ENCODE results near the gene SEC16A. TPM values are rescaled to one million over a fixed set of nuclear protein-coding genes. Genes with fewer than 3 reads are reported as not detected.

Gene SEC16A
- total RNA-seq, 1 donor from 2014 or later = 102 TPM

DNA sequence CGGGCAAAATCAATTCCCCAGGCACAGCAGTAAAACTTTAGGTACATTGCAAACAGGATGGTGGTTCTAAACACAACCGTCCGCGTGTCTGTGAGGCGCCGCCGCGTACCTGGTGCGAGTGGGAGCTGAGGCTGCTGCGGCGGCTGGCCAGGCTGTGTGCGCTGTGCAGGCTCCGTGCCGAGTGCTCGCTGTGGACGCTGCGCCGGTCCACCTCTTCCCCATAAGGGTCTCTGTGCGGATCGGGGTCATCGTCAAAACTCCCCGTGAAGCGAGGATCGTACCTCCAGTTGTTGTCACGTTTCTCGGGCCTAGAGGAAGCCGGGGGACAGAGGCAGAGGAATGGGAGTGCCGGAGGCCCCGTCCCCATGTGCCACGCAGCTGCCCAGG is 16.7 kb downstream of the SEC16A start:
- DNase-seq (ENCODE audit: low spot score) = no peak

DNA sequence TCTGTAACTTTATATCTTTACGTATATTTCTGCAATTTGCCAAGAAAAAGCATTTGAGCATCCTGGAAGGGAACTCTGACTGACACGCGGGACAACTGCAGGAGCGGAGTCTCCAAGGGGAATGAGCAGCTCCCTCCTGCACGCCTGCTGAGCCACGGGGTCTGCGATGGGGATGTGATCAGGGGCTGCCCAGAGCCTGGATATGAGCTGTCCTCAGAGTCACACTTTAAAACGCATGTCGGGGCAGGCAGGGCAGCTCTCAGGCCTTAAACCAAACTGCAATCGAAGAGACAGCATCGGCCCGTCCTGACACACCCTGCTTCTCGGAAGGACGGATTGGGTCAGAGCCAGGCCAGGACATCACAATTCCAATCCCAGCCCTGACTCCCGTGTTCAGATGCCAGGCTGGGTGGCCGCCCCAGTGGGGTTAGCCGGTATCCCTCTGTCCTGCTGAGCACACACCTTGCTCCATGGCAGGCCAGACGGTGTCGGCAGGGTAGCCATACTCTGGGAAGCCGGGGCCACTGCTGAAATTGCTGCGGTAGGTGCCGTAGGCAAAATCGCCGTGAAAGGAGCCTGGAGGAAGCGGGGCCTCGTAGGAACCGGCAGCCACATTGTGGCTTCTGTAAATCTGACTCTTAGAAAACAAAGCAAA is 17.2 kb downstream of the SEC16A start:
- DNase-seq (ENCODE audit: low spot score) = no peak

DNA sequence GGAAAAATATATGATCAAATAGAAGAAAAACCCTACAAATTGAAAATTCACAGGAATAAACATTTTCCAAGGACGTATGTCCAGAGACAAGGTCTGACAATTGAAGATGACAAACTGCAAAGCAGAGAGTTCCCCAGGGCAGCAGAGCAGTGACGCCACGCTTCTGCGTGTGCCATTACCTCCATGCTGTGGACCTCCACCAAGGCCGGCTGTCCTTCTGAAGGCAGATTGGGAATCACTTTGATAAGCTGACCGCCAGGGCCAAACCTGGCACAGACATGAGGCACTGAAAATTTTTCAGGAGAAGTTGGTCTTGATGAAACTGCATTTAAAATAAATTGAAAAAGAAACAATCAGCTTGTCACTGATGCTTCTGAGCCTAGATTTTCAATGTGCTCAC is 18.6 kb downstream of the SEC16A start:
- DNase-seq (ENCODE audit: low spot score) = no peak

DNA sequence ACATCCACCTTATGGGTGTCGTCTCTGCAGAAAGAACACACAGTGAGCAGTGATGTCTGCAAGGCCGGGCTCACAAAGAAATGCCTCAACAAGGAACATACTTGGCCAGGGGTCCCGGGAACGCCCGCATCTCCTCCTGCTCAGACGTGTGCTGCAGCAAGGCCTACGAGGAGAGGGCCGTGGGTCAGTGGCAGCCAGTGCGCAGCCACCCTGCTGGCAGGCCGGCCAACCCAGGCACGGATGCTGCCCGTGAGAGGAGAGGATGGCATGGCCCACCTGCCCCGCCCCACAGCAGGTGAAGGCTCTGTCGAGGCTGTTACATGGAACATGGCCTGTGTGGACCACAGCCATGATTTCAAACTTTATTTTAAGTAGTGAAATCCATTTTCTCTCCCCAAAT is 19.3 kb downstream of the SEC16A start:
- no peak for DNase-seq (ENCODE audit: low spot score)

DNA sequence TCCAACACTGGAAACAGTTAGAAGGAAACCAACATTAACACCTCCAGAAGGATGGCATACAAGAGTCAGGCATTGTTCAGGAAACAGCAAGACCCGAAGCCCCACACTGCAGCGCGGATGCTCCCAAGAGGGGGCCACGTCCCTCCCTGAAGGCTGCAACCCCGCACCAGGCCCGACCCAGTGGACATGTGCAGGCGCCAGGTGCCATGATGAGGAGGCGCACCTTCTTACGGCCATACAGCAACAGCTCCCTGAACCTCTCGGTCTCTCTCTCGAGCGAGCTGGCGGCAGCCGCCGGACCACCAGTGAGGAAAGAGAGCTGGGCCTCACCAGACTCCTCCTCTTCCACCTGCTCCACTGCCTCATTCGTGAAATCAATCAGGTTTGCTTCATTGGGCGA is 20.2 kb downstream of the SEC16A start:
- no peak for DNase-seq (ENCODE audit: low spot score)

DNA sequence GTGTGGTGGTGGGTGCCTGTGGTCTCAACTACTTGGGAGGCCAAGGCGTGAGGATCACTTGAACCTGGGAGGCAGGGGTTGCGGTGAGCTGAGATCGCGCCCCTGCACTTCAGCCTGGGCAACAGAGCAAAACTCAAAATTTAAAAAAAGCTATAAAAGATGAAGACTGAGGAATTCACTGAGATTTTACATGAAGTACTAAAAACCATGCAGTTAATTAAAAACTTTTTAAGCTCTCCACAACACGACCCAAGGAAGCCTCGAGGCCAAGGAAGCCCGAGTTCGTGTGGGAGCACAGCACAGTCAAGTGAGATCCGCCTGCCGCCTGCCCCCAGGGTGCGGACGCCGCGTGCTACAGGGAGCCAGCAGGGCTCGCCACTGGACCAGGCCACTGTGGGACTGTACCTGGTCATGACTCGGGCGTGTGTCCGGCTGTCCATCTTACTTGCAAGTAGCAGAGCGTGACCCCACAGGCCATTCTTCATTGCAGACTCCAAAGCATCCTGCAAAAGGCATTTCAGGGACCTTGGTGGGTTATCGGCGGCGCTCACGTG is 22.0 kb downstream of the SEC16A start:
- no peak for DNase-seq (ENCODE audit: low spot score)

DNA sequence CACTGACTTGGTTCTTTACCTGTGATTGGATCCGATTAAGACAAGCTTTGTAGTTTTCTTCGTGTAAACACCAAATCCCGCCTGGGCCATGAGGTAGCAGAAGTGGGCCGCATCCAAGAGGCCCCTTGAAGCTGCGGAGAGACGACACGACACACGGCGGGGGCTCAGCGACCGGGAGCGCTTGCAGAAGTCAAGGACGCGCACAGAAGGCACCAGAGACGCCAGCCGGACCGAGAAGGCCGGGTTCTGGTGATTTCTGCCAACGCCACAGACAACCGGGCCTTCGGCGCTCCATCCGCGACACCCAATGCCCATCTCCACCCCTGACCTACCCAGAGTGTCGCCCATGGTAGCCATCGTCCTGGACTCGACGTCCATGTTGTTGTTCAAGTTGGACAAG is 23.4 kb downstream of the SEC16A start:
- DNase-seq (ENCODE audit: low spot score) = no peak

DNA sequence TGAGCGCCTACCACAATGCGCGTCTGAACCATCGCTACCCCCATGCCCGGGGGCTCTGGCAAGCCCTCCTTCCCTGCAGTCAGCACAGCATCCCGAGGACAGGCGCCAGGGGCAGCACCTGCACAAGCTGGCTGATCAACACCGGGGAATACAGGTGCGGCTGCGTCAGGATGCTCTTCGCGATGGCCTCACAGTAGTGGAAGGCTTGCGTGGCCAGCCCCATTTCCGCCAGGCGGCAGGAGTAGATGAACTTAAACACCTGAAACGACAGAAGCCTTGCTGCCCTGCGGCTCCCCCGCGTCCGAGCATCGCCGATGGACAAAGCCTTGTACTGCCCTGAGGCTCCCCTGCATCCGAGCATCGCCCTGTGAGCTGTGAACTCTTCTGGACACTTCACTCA is 25.5 kb downstream of the SEC16A start:
- no peak for DNase-seq (ENCODE audit: low spot score)

DNA sequence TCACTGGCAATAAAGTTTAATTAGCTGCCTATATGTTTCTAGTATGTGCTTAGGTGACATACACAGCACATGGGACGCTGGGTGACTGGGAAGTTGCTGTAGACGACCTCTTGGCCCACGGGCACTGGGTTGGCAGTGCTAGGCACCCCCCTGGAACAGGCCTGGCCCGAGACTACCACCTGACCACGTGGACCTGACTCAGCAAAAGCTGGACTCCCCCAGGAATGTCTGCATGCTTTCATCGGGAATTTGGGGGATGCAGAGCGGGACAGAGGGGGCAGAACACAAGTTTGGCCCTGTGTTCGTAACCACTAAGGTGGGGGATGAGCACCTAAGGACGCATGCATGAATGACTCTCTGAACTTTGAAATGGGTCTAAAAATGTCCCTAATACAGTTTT is 26.6 kb downstream of the SEC16A start:
- DNase-seq (ENCODE audit: low spot score) = no peak

DNA sequence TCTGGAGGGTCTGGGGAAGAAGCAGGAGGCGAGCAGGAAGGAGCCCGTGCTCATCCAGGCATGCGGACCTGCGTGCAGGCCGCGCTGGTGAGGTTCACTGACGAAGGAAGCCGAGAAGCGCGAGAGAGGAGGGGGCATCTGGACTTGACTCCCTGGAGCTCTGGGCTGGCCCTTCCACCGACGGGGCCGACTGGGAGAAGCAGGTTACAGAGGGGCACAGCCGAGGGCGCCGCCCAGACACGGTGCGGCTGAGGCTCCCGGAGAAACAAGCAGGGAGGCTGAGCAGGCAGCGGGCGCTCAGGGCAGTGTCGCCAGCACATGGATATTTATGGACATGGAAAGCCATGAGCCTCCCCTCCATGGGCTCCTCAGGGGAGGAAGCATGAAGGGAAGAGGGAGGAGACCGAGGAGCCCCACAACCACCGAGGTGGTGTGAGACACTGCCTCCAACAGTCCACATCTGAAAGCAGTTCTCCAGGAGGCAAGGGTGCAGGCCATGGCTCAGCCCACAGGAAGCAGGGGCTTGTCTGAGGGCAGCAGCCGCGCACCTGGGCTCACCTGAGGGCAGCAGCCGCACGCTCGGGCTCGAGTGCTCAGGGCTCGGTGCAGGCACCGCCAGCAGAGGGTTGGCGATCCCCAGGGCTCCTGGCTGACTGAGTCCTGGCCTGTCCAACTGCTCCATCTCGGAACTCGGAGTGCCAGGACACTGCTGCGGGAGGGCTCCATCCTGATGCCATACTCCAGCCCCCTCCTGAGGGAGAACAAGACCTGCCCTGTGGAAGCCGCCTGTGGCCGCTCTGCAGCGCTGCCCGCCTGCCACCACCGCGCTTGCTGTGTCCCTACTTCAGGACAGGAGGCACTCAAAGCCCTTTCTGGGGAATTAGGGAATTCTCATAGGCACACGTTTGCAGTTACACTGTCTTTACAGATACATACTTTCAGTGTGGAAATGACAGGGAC is 27.5 kb downstream of the SEC16A start:
- no peak for DNase-seq (ENCODE audit: low spot score)

DNA sequence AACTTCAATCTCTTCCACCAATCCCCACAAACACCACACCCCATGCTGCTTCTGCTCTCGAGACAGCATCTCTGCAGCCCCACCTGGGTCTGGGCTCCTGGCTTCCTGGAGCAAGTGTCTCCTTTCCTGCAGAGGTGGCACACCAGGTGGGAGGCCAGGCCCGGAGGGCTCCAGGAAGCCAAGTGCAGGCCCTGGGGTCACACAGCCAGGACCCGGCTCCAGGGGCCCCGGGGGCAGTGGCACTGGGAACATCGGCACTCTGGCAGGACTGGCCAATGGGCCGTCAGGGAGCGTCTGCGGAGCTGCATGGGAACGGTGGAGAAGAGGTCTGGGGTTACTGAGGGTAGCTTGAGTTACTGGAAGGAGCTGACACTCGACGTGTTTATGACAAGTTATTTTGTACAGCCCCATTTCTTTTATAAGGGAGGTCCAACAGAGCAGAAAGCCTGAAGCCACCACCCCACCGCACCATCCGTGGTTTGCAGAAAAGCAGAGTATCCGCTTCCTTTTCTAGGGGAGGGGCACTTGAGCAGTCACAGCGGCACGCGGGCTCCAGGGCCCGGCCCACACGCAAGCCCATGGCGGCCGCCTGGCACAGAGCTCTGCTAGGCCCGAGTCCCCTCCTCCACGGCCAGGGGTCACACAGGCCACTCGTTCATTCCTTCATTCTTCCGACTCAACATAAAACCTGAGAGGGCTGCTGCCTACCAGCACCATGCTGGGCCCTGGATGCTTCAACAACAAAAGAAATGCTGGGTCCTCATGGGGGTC is 28.6 kb downstream of the SEC16A start:
- no peak for DNase-seq (ENCODE audit: low spot score)

DNA sequence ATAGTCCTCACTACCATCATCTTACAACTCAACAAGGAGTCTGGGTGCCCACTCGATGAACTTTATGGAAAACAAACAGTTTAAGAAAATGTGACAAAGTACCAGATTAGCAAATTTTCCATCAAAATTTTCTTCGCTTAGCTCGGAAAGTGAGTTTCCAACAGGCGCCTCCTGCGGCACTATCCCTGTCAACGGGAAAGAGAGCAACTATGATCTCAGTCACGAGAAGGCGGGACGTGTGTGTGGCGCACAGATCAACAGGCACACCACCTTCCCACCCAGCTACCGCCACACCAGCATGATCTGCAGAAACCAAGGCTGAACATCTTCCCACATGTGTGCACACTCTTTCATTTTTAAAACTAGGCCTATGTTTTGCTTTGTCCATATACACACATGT is 29.5 kb downstream of the SEC16A start:
- no peak for DNase-seq (ENCODE audit: low spot score)

DNA sequence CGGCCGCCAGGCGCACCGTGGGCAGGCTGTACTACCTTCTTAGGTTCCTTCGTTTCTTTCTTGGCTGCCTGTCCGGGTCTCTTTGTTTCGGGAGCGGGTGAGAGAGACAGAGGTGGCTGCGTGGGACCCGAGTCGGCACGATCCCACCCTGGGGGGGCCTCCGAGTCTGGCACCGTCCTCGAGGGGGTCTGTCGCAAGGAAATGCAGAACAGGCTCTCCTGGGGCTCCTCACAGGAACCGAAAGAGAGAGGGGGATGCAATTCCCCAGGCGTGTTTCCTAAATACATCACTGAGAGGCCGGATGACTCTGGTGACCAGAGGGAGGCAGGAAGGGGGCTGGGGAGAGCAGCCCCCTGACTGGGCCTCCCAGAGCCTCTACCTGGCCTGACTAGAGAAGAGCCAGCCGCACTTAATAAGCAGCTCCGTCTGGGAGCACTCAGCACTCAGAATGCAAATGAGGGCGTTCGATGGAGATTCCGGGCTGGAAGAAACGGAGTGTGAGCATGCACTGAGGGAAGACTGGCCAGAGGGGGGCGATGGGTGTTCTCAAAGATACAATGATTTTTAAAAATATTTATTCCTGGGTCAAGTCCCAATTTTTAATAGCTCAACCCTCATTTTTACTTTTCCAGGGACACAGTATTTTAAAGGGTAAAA is 31.5 kb downstream of the SEC16A start:
- no peak for DNase-seq (ENCODE audit: low spot score)

DNA sequence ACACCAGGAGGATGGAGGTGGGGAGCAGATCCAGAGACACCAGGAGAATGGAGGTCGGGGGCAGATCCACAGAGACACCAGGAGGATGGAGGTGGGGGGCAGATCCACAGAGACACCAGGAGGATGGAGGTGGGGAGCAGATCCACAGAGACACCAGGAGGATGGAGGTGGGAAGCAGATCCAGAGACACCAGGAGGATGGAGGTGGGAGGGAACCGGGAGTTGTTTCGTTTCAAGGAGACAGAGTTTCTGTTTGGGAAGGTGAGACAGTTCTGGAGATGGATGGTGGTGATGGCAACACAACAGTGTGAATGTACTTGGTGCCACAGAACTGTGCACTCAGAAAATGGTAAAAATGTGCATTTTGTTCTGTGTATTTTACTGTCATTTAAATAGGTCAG is 34.2 kb downstream of the SEC16A start:
- no peak for DNase-seq (ENCODE audit: low spot score)

DNA sequence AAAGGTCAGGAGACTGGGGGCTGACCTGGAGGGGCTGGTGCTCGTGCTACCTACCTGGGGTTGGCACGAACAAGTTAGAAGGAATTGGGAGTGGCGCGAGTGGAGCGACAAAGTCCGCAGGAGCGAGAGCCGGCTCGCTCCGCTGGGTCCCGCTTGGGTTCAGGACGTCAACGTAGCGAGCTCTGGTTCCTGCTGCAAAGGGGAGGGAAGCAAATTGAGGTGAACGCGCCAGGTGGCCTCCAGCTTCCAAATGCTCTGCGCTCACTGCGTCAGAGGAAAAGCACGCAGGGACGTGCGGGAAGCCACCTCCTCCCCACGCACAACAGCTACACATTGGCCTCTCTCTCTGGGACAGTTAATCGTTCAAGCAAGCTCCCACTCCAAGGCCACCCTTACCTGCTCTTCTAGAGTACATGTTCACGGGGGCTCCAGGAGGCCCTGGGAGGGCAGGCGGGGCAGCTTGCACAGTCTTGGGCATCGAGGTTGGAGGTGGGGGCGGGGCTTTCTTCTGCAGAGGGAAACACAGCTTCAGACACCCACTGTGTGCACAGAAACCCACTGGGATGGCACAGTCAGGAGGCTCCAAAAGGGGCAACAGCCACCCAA is 35.6 kb downstream of the SEC16A start:
- no peak for DNase-seq (ENCODE audit: low spot score)

DNA sequence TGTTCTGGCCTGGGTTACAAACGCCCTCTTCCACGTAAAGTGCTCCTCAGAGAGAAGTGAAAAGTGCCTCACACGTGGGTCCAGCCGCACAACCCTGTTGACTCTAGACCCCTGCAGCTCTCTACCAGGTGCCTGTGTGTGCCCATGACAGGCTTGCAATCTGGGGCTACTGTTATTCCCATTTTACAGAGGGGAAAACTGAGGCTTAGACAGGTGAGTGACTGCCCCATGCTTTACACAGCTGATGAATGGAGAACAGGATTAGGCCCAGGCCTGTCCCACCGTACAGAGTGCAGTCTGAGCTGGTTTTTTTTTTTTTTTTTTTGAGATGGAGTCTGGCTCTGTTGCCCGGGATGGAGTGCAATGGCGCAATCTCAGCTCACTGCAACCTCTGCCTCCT is 37.0 kb downstream of the SEC16A start:
- DNase-seq (ENCODE audit: low spot score) = no peak

DNA sequence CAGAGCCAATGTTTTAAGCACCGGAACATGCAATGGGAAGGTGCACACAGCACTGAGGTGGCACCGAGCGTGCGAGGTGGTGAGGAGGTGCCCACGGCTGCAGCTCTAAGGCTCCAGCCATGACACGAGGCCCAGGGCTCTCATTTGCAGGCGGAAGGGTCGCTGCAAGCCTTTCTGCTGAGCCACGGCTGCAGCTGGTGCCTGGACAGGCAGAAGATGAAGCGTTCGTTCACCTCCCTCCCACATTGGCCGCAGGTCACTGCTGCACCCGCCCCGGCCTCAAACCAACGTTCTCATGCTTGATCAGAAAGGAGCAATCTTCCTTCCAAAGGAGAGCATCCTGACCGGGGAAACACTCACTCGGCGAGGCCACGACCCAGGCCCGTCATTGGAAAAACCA is 38.7 kb downstream of the SEC16A start:
- no peak for DNase-seq (ENCODE audit: low spot score)

DNA sequence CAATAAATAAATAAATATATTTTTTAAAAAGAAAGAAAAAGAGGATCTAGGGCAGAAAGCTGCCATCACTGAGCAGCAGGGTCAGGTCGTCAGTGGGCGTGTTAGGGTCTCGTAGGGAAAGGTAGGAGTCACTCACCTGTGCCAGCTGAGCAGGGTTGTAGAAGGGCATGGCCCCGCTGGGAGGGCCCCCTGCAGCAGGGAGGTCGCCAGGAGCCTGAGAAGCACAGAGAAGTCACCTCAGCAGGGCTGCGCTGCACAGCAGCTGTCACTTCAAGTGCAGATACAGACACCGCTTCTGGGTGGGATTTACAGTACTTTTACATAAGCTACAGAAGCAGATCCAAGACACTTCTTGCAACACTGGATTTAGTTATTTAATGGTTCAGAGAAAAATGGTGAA is 39.2 kb downstream of the SEC16A start:
- DNase-seq (ENCODE audit: low spot score) = no peak

DNA sequence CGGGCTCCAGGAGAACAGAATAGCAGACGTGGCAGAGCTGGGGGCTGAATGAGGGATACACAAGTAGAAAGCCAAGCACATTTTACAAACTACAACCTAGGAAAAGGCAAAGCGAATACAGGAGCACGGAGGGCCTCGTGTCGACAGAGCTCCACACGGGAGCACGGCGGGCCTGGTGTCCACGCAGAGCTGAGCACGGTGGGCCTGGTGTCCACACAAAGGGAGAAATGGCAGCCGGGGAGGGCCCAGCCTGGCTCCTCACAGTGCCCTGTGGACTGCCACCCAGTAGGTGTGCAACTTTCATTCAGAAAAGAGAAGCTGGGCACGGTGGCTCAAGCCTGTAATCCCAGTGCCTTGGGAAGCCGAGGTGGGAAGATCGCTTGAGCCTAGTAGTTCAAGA is 39.8 kb downstream of the SEC16A start:
- no peak for DNase-seq (ENCODE audit: low spot score)

DNA sequence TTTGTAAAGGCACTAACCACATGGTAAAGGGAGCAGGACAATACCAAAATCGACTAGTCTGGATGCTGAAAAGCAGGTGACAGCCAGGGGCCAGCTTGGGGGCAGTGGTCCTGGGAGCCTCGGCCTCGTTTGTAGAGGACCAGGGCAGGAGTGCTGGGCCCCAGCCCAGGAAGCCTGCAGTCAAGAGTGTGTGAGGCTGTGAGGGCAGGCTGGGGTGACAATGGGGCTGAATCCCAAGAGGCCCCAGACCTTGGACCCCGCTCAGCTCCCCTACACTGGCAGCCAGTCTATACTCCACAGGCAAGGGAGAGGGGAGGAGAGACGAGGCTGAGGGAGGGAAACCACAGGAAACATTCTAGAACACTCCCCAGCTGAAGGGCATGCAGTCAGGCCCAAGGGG is 40.6 kb downstream of the SEC16A start:
- no peak for DNase-seq (ENCODE audit: low spot score)

DNA sequence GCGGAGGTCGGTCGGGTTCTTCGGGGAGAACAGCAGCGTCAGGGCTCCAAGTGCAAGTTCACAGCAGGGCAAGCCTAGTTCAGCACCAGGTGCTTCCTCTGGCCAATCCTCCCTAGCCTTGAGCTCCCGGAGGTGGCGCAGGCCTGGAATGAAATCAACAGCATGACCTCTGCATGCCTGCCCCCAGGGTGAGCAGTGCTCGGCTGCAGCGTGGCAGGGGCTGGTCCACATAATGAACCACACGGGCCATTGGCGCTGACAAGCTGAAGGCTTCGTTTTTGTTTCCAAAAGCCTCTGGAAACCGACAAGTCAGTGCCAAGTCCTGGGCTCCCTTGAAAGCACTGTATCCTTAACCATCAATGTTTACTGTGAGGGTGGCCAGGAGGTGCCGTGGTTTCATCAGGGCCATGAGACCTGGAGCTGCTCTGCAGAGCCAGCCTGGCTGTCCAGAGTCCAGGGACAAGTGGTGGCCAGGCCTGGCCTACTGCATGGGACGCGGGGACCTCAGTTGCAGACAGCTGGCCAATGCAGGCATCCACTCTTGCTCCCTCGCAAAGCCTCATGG is 41.1 kb downstream of the SEC16A start:
- no peak for DNase-seq (ENCODE audit: low spot score)

Measured in ureter (tissue), 1 donor.